Adrenal gland (tissue), 5 donors: ENCODE measurements around the gene ZBTB4.

Source experiments
- CTCF ChIP-seq, 6 experiments: fragments of 450-650 bp in 4 of 6; fragments of 200-600 bp in 2 of 6; sonication (generic) in 1 of 6; IDR thresholded peaks; 1 replicate in 5 of 6; 2 replicates in 1 of 6; pipeline versions ENCODE4 v1.5.1 to v1.8.0; 2016 to 2021; ENCODE audit warnings: antibody characterized with exemption in 6 of 6, mild to moderate bottlenecking in 2 of 6, moderate library complexity in 1 of 6
- POLR2A ChIP-seq, 2 donors: fragments of 450-650 bp; IDR thresholded peaks; one replicate each; pipeline ENCODE4 v1.6.1; 2017; ENCODE audit warnings: antibody characterized with exemption in 2 of 2, mild to moderate bottlenecking in 2 of 2, moderate library complexity in 1 of 2
- donor health status: DM: no; HTN: no; CAD: no.

- no peak for TF ChIP-seq CTCF (IDR thresholded peaks at IDR 0.05)
- TF ChIP-seq POLR2A (IDR thresholded peaks at IDR 0.05), result peak in 1 of 2 donors; percentile 47
Measured at GRCh38 chr17:7475764-7476422, 3.5 kb downstream of the ZBTB4 start.
